Left renal pelvis (tissue), 4 donors: ENCODE results near the gene TMEM215. TPM values are rescaled to one million over a fixed set of nuclear protein-coding genes. Genes with fewer than 3 reads are reported as not detected.
"Not testable (repeated sequence)": the region's sequence is repeated elsewhere in the genome, so short reads cannot be mapped to it uniquely, and the experiment has no call there.

Experiments used
- DNase-seq, 4 donors: peaks; one replicate each; pipeline ENCODE4 v3.0.0-alpha.2; 2013; ENCODE audit warnings: low read depth in 4 of 4, low spot score in 3 of 4
- polyA plus RNA-seq, 4 donors: library from polyadenylated mRNA; unstranded; fragments of 120-200 nt; gene quantifications; one replicate each; pipeline ENCODE4 v1.2.1, GENCODE V29; 2013; ENCODE audit not compliant: insufficient read length in 4 of 4

The TMEM215 gene, protein sequence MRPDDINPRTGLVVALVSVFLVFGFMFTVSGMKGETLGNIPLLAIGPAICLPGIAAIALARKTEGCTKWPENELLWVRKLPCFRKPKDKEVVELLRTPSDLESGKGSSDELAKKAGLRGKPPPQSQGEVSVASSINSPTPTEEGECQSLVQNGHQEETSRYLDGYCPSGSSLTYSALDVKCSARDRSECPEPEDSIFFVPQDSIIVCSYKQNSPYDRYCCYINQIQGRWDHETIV
- polyA plus RNA-seq, result 1 to 10 TPM in 1 of 4 donors, under 1 TPM in 3; 0.23 to 4.4 (median 0.29) TPM

GRCh38 chr9:32783168-32783891, at the start of gene TMEM215:
Gene TMEM215 (plus strand): TSS chr9:32783540. CDS start chr9:32784184, 644 bp downstream.
- DNase-seq, result peak in 3 of 4 donors; percentile 8 to 49 (median 20)

DNA sequence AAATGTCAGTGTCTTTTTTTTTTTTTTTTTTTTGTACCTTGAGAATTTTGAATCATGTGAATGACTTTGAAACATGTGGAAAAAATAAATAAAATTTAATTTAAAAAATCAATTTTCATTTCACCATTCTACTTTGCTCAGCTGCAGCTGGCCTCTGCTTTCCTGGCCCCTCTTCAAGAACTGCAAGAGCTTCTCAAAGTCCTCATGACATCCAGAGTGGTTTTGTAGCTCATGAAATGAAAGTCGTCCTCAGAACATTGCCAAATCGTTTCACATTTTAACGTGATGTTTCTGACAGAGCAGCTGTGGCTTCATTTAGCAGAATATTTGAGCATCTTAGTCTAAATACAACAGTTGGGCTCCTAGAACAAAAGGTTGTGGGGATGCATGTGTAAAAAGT, 47.9 kb upstream of the TMEM215 start:
- no peak for DNase-seq

- no peak for DNase-seq
Measured at GRCh38 chr9:32737378-32737777, 46.0 kb upstream of the TMEM215 start.

DNA sequence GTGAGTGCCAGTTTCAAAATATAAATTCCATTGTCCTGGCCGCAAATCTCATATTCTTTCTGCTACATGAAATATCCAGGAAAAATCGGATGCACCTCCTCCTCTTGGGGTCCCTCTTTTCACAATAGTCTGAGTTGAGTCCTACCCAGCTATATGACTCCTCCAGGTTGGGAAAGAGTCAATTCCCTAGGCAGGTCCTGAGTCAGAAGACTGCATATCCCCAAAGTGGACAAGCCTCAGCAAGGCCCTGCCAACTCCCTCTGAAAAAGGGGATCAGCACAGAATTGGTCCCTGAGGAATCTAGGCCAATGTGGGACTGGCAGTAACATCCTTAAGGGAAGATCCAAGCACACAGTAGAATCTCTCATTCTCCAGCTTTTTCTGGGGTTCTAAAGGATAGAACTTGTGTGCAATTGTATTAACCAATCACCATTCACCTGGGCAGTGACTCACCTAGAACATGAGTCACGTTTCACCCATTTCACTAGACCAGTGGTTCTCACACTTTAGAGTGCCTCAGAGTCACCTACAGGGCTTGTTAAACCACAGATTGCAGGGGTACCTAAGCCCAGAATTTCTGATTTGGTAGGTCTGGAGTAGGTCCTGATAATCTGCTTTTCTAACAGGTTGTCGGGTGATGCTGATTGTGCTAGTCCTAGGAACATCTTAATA, 44.7 kb upstream of the TMEM215 start:
- DNase-seq, result no peak

- peak in 3 of 4 donors; percentile 5 to 18 (median 17) for DNase-seq
Measured at GRCh38 chr9:32741706-32742105, 41.6 kb upstream of the TMEM215 start.

DNA sequence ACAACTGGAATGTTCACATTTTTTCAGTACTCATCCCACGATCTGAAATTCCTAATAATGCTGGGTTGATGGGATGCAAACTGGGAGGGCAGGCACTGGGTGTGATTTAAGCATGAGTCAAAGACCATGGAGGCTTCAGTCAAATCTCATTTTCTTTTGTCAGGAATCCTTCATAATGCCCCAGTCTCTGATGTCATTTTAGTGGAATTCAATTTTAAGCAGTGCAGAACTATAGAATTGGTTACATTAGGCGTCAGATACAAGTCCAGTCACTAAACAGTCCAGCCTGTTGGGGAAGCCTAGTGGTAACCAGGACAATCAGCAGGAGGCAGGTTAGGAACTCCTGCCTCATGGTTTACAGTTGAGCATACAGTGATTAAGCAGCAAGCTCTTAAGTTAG, 41.0 kb upstream of the TMEM215 start:
- no peak for DNase-seq

- no peak for DNase-seq
Measured at GRCh38 chr9:32748013-32748412, 35.3 kb upstream of the TMEM215 start.

- DNase-seq, result no peak
Measured at GRCh38 chr9:32755730-32756129, 27.6 kb upstream of the TMEM215 start.

GRCh38 chr9:32764139-32764538, 19.2 kb upstream of the TMEM215 start:
- DNase-seq, result no peak

- DNase-seq, result no peak
Measured at GRCh38 chr9:32775283-32775682, 8.1 kb upstream of the TMEM215 start.

DNA sequence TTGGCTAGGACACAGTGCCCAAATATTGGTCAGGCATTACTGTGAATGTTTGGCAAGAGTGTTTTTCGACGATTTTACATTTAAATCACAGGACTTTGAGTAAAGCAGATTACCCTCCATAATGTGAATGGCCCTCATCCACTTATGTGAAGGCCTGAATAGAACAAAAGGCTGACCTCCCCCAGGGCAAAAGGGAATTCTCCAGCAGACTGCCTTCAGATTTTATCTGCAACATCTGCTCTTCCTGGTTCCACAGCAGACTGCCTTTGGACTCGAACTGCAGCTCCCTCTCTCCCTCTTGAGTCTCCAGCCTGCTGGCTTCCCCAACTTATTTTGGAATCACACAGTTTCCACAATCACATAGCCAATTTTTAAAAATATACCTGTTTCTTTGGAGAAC, 7.1 kb upstream of the TMEM215 start:
- DNase-seq, result no peak

GRCh38 chr9:32782476-32783167, 718 bp upstream of the TMEM215 start:
- DNase-seq, result peak in 1 of 4 donors; percentile 10

DNA sequence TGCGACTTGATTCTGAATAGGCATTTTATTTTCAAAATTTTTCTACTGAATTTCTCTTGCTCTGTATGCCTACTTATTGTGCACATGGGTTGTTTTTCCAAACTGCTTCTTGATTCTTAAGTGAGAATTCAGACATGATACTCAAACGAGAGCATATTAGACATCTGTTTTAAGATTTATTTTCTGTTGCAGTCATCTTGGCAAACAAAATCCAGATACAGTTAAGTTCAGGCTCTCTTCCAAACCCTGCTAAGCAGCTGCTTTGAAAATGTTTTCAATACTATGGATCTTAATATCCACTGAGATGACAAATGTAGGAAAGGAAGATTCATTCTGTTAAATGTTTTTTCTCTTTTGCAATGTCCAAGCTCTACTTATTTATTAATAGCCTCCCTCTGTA, 4.5 kb downstream of the TMEM215 start:
- DNase-seq, result no peak

- DNase-seq, result not testable (repeated sequence)
Measured at GRCh38 chr9:32796015-32796414, 12.7 kb downstream of the TMEM215 start.

- DNase-seq, result no peak
Measured at GRCh38 chr9:32801530-32801929, 18.2 kb downstream of the TMEM215 start.

DNA sequence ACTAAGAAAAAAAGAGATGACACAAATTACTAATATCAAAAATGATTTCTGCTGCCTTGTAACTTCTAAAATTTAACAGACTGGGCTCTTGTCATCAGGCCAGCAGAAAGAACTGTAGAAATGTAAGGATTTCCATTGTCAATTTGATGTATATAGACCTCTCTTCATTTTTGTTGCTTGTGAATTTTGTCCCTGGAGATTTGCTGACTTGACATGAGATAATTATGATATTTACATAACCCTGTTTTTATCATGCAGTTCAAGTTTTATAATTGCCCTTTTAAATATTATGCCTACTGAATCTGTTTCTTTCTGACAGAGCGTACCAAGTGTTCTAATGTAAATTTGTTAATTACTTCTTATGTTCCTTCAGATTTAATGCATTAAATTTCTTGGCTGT, 23.9 kb downstream of the TMEM215 start:
- no peak for DNase-seq

- no peak for DNase-seq
Measured at GRCh38 chr9:32811246-32811645, 27.9 kb downstream of the TMEM215 start.

DNA sequence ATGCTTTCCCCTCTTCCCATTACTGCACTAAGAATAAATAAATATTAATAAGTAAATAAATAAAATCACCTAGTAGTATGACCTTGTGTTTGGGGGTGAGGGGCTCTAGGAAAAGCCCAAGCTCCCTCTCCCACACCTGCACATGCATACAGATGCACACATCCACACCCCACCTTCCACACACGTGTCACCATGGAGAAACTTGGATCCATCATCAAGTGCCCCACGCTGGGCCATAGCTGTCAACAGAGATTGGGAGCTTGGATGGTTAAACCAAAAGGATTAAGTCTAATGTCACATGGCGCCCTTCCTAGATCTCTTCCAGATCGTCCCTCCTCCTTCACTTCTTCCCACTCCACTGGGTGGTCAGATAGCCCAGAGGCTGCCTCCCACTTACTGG, 37.0 kb downstream of the TMEM215 start:
- DNase-seq, result no peak

DNA sequence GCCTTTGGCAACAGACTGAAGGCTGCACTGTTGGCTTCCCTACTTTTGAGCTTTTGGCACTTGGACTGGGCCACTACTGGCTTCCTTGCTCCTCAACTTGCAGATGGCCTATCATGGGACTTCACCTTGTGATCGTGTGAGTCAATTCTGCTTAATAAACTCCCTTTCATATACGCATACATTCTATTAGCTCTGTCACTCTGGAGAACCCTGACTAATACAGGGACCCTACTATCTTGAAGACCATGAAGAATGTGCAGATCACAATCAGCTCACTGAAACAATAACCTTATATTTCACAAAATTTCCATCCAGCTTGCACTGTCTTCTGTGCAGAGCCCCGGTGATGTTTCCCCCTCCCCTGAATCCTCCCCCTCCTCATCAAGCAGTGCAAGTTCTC, 39.8 kb downstream of the TMEM215 start:
- DNase-seq, result no peak

DNA sequence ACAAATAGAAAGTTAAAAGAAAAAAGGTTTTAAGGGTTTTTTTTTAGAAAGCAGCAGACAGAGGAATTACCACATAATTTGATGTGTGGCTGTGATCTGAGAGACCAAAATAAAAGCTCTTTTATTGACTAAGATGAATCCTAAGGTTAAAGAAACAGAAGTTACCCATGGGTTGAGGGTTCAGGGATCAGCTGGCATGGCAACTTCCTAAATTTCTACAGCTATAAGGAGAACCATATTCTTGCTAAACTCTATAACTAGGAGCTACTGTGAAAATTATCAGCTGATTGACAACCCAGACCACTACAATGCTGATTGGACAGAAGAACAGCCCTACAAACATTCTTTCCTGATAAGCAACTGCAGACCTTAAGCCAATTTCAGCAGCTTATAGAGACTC, 40.2 kb downstream of the TMEM215 start:
- no peak for DNase-seq

DNA sequence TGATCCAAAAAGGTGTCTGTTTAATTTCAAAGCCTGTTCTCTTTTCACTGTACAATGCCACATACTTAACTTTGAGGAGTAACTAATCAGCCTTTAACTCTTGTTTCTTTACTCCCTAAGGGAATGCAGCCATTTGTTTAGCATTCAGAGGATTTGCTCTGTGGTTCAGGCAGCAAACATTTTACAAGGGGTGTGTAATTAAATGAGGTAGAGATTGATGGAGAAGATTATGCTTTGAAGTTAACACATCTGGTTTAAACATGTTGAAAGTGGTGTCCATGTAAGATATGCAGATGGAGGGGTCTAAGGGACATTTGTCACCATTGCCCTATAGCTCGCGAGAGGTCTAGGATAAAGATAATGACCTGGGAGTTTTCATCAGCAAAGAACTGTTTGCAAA, 41.9 kb downstream of the TMEM215 start:
- DNase-seq, result no peak
